Stimulated activated CD8-positive, alpha-beta memory T cell treated with anti-CD3 and anti-CD28 coated beads, Interleukin-15, amount 100 ng/mL, for 24 hours (primary cell): Measurements from ENCODE around the gene CEACAM8.
A peak's percentile ranks its signal among the peaks of the same experiment; 100 is the strongest.
"Not testable (repeated sequence)": the region's sequence is repeated elsewhere in the genome, so short reads cannot be mapped to it uniquely, and the experiment has no call there.

ENCODE experiments used
- DNase-seq: peaks from one replicate; pipeline ENCODE4 v3.0.0-alpha.2; 2020; ENCODE audit warnings: low read depth

CEACAM8 gene

GRCh38 chr19:42594617-42595489, at the start of gene CEACAM8:
CEACAM8 (minus strand) TSS chr19:42594924; CDS start chr19:42594828, 96 bp downstream.
- no peak for DNase-seq

- not testable (repeated sequence) for DNase-seq
Observed at GRCh38 chr19:42639324-42640092, 44.8 kb upstream of the CEACAM8 start.

GRCh38 chr19:42635233-42635539, 40.5 kb upstream of the CEACAM8 start:
- no peak for DNase-seq

GRCh38 chr19:42634409-42635232, 39.9 kb upstream of the CEACAM8 start:
- no peak for DNase-seq

GRCh38 chr19:42629191-42629590, 34.5 kb upstream of the CEACAM8 start:
- DNase-seq: no peak

GRCh38 chr19:42628411-42629140, 33.9 kb upstream of the CEACAM8 start:
- DNase-seq: no peak

GRCh38 chr19:42627916-42628315, 33.2 kb upstream of the CEACAM8 start:
- DNase-seq: no peak

- DNase-seq: no peak
Observed at GRCh38 chr19:42626181-42626580, 31.5 kb upstream of the CEACAM8 start.

GRCh38 chr19:42619271-42619670, 24.5 kb upstream of the CEACAM8 start:
- no peak for DNase-seq

GRCh38 chr19:42613666-42614065, 18.9 kb upstream of the CEACAM8 start:
- DNase-seq: no peak

- not testable (repeated sequence) for DNase-seq
Observed at GRCh38 chr19:42610401-42610915, 15.7 kb upstream of the CEACAM8 start.

- peak; percentile 48 for DNase-seq
Observed at GRCh38 chr19:42606660-42607351, 12.1 kb upstream of the CEACAM8 start.

GRCh38 chr19:42601811-42602443, 7.2 kb upstream of the CEACAM8 start:
- no peak for DNase-seq

- no peak for DNase-seq
Observed at GRCh38 chr19:42596391-42597072, 1.8 kb upstream of the CEACAM8 start.

- DNase-seq: no peak
Observed at GRCh38 chr19:42595550-42596172, 937 bp upstream of the CEACAM8 start.

GRCh38 chr19:42589792-42590191, 4.9 kb downstream of the CEACAM8 start:
- no peak for DNase-seq

GRCh38 chr19:42584466-42584865, 10.3 kb downstream of the CEACAM8 start:
- no peak for DNase-seq

- no peak for DNase-seq
Observed at GRCh38 chr19:42577016-42577415, 17.7 kb downstream of the CEACAM8 start.

- no peak for DNase-seq
Observed at GRCh38 chr19:42576241-42576640, 18.5 kb downstream of the CEACAM8 start.
